Limb (tissue), 2 donors: ENCODE measurements around the gene MFAP4.
"Not testable (repeated sequence)": the region's sequence is repeated elsewhere in the genome, so short reads cannot be mapped to it uniquely, and the experiment has no call there.

Experiments used
- DNase-seq, 2 donors: peaks; one replicate each; pipeline ENCODE4 v3.0.0-alpha.2; 2016; ENCODE audit errors: extremely low spot score in 2 of 2

Gene MFAP4

DNA sequence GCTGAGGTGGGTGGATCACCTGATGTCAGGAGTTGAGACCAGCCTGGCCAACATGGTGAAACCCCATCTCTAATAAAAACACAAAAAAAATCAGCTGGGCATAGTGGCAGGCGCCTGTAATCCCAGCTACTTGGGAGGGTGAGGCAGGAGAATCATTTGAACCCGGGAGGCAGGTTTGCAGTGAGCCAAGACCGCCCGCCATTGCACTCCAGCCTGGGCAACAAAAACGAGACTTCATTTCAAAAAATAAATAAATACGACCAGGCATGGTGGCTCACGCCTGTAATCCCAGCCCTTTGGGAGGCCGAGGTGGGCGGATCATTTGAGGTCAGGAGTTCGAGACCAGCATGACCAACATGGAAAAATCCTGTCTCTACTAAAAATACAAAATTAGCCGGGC, 33.6 kb downstream of the MFAP4 start:
- not testable (repeated sequence) for DNase-seq

GRCh38 chr17:19348806-19349205, 38.2 kb downstream of the MFAP4 start:
- DNase-seq = no peak

DNA sequence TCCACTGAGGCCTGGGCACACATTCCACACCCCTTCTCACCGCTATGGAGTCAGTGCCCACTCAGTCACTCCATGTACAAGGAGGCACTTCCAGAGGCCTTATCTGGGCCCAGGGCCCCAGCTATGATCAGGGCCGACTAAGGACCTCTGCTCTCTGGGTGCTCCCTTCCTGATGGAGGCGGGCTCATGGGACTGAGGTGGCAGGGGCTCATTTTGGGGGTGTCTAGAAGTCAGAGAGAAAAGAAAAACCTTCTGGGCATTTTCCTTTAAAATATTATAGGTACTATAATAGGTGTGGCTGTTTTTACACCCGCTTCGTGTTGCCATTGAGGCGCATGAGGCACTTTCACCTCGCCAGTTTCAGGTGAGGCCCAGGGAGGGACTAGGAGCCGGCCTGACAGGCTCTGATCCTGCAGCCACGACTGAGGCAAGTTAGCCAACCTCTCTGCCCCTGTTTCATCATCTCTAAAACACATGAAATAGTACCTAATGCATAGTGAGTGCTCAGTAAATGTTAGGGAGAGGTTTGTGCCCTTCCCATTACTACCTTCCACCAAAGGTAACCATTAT, 38.8 kb downstream of the MFAP4 start:
- peak in 1 of 2 donors; percentile 17 for DNase-seq

- DNase-seq = peak in 1 of 2 donors; percentile 25
Observed at GRCh38 chr17:19347323-19348080, 39.5 kb downstream of the MFAP4 start.

GRCh38 chr17:19346351-19347255, 40.4 kb downstream of the MFAP4 start:
- DNase-seq = peak; percentile 26 to 36

DNA sequence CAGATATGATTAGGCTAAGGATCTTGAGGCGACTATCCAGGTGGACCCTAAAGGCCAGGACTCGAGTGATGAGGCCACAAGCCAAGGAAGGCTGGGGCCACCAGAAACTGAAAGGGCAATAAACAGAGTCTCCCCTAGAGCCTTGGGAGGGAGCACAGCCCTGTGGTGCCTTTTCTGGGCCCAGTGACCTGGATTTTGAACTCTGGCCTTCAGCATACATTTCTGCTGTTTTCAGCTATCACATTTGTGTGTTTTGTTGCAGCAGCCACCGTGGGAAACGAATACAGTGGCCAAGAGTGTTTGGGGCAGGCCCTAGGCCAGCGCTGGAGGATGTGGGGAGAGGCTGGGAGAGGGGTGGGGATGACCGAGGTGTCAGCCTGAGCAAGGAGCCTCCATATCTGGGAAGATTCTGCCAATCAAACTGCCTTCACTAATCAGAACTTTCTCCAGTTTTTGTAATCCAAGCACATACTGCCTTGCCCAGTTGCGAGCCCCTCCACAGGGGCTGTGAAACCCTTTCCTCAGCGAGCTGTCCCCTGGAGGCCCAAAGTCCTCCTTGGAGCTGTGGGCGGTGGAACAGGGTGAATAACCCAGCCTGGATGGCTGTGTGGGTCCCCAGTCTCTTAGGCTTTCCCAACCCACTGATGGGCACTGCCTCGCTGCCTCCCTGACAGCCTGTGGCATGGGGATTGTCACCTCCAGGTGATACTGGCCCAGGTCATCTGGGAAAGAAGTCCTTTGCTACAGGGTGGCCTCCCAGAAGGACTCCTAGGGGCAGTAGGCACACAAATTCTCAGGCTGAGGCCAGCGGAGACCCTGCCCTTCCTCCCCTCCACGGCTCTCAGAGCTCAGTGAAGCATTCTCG, 41.3 kb downstream of the MFAP4 start:
- peak in 1 of 2 donors; percentile 18 for DNase-seq

GRCh38 chr17:19345067-19345460, 41.9 kb downstream of the MFAP4 start:
- peak in 1 of 2 donors; percentile 24 for DNase-seq

DNA sequence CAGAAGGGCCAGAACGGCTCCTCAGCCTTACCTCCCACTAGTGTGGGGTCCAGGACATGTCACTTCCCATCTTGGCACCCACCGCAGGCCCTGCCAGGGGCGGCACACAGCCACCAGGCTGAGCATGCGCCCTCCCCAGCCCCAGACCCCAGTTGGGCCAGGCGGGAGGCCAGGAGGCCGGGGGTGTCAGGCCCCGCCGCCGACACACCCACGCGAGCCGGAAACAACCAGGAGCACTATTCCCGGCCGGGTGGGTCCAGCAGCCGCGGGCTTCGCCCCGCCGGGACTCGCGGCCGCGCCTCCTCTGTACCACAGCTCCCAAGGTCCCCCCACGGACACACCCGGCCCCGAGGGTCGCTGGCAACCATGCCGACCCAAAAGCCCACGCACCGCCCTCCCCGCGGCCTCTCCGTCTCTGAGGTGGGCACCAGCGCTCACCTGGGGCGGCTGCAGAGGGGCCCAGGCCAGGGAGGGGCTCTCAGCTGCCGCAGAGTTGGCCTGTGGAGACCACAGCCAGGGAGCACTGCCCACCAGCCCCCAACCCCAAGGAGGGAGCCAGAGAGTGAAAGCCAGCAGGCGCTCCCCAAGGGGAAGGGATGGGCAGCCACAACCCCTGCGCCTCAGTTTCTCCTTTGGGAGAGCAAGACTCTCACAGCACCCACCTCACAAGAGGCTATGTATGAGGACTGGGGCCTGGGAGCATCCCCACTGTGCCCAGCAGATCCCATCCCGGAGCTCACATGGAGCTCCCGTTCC, 42.5 kb downstream of the MFAP4 start:
- DNase-seq = peak in 1 of 2 donors; percentile 42

- DNase-seq = peak in 1 of 2 donors; percentile 34
Observed at GRCh38 chr17:19343671-19344151, 43.3 kb downstream of the MFAP4 start.

DNA sequence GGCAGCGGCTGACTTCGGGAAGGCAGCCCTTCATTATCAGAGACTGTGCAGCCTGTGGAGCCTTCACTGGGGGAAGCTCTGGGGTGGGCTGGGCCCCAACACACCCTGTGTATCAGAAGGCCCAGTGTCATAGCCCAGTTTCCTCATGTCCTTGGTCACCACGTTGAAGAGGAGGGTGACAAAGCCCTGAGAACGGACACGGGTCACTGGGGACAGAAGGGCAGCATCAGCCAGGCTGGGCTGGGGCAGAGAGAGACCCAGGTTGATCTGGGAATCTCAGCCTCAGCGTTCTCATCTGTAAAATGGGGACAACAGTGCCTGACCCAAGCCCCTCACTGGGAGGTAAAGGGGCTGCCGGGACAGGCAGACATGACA, 43.7 kb downstream of the MFAP4 start:
- DNase-seq = peak in 1 of 2 donors; percentile 29

DNA sequence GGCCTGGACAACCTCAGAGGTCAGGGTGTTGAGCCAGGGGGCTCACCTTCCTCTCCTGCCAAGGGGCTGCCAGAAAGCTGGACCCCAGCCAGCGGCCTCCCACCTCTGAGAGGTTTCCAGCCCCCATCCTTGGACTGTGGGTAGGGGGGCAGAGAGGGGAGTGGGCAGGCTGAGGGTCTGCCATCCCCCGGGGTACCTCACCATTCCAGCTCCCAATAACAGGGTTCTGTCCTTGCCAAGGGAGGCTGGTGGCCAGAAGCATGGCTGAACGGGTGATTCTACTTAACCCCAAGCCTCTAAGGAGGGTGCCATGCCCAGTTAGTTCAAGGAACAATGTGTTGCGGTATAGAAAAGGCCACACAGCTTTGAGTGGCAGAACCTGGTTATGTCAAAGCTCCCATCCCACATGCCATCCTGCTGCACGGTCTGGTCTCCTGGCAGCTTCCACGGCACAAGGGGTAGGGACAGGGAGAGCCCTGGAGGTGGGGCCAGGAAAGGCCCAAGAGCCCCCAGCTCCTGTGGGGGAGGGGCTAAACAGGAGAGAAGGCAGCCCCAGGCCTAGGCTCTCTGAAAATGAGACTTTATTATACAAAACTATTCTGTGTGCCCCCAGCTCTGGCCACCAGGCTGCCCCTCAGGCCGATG, 44.3 kb downstream of the MFAP4 start:
- DNase-seq = peak in 1 of 2 donors; percentile 37

- peak in 1 of 2 donors; percentile 41 for DNase-seq
Observed at GRCh38 chr17:19341641-19342610, 45.1 kb downstream of the MFAP4 start.

GRCh38 chr17:19341211-19341631, 45.8 kb downstream of the MFAP4 start:
- peak in 1 of 2 donors; percentile 38 for DNase-seq

GRCh38 chr17:19339341-19339815, 47.6 kb downstream of the MFAP4 start:
- DNase-seq = no peak

GRCh38 chr17:19338031-19338990, 48.7 kb downstream of the MFAP4 start:
- peak in 1 of 2 donors; percentile 57 for DNase-seq

- DNase-seq = peak in 1 of 2 donors; percentile 29
Observed at GRCh38 chr17:19337712-19338023, 49.3 kb downstream of the MFAP4 start.
